Smooth muscle cell (in vitro differentiated cells): ENCODE data around the gene SPATA6. TPM values are rescaled to one million over a fixed set of nuclear protein-coding genes. Genes with fewer than 3 reads are reported as not detected.
"Not testable (repeated sequence)": the region's sequence is repeated elsewhere in the genome, so short reads cannot be mapped to it uniquely, and the experiment has no call there.

Source experiments
- DNase-seq: peaks from one replicate; lab custom pipeline; 2025; ENCODE audit not compliant: unreplicated experiment; lab: John Stamatoyannopoulos, UW
- H2AFZ ChIP-seq: fragments of 200-600 bp; sonication (generic); 2 replicates; pipeline ENCODE4 v1.6.0; 2016; ENCODE audit warnings: antibody characterized with exemption, low read depth, mild to moderate bottlenecking
- H3F3A ChIP-seq: fragments of 200-600 bp; sonication (generic); 2 replicates; pipeline ENCODE4 v1.6.0; 2017; ENCODE audit warnings: antibody characterized with exemption, low read depth
- H3K27ac ChIP-seq: fragments of 200-600 bp; sonication (generic); 2 replicates; pipeline ENCODE4 v1.5.1; 2016; ENCODE audit warnings: low read depth, mild to moderate bottlenecking
- H3K27me3 ChIP-seq: fragments of 200-600 bp; sonication (generic); 2 replicates; pipeline ENCODE4 v1.6.1; 2016; ENCODE audit warnings: low read depth, mild to moderate bottlenecking
- H3K36me3 ChIP-seq: fragments of 200-600 bp; sonication (generic); 2 replicates; pipeline ENCODE4 v1.5.1; 2016; ENCODE audit warnings: low read depth
- H3K4me1 ChIP-seq: fragments of 200-600 bp; sonication (generic); 2 replicates; pipeline ENCODE4 v1.5.1; 2016; ENCODE audit warnings: low read depth
- H3K4me2 ChIP-seq: fragments of 200-600 bp; sonication (generic); 2 replicates; pipeline ENCODE4 v1.6.0; 2016; ENCODE audit warnings: mild to moderate bottlenecking
- H3K4me3 ChIP-seq: fragments of 200-600 bp; sonication (generic); 2 replicates; pipeline ENCODE4 v1.5.1; 2016; ENCODE audit warnings: mild to moderate bottlenecking
- H3K79me2 ChIP-seq: fragments of 200-600 bp; sonication (generic); 2 replicates; pipeline ENCODE4 v1.6.0; 2016; ENCODE audit warnings: low read depth, mild to moderate bottlenecking
- H3K9ac ChIP-seq: fragments of 200-600 bp; sonication (generic); 2 replicates; pipeline ENCODE4 v1.6.0; 2016; ENCODE audit warnings: low read depth
- H3K9me3 ChIP-seq: fragments of 200-600 bp; sonication (generic); replicated peaks from 2 replicates; pipeline ENCODE4 v1.5.1; 2016; ENCODE audit warnings: low read depth
- H4K20me1 ChIP-seq: fragments of 200-600 bp; sonication (generic); 2 replicates; pipeline ENCODE4 v1.6.0; 2016; ENCODE audit warnings: low read depth
- WGBS: methylation state at CpG from one replicate; pipeline ENCODE4 v1.1.7; 2016; ENCODE audit warnings: low lambda C conversion rate; 5-methylcytosine and 5-hydroxymethylcytosine counted together
- polyA plus RNA-seq: library from polyadenylated mRNA; unstranded; fragments of >200 nt; fragmentation: Nextera tagmentation; extraction: Ambion mirVana; gene quantifications from 2 replicates; pipeline ENCODE4 v1.2.1, GENCODE V29; 2016
- total RNA-seq: library from RNA; depleted of rRNA; stranded (reverse); fragments of >200 nt; gene quantifications from 2 replicates; pipeline ENCODE4 v1.2.3, GENCODE V29; 2014
- TF ChIP-seq, protein P1 (sequence below): fragments of 200-600 bp; sonication (generic); IDR thresholded peaks from 2 replicates; pipeline ENCODE4 v1.5.1; 2017; ENCODE audit warnings: borderline replicate concordance, mild to moderate bottlenecking, antibody characterized with exemption; ENCODE audit not compliant: insufficient read depth, poor library complexity, severe bottlenecking

Gene SPATA6
- total and polyA plus RNA-seq, 2 experiments from 2014 or later: 6.1 to 6.9 TPM

DNA sequence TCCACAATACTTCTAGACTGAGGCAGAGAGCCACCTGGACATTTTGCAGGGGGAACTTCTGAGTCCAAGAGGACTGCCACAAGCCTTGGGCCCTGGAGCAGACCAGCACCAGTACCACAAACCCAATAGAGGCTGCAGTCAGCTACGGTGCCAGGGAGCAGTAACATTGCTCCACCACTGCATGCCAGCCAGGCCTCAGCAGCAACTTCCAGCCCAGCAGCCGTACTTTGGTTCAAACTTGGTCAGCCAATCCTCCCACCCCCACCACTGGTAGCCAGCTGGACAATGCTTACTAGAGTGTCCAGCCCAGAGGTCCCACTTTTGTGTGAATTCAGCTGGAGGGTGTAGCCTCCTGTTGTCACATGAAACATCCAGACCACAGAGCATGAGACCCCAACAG lies 142.1 kb downstream of the SPATA6 start:
- Histone ChIP-seq H3K9ac (no peak overlapping the region), H3F3A (no peaks in the 10 kb centered on the region), H3K79me2 (no peaks in the 10 kb centered on the region), H3K4me1 (no peaks in the 10 kb centered on the region), H2AFZ (no peak overlapping the region), H3K4me2 (no peak overlapping the region), H3K27me3 (no peaks in the 10 kb centered on the region), H3K4me3 (no peak overlapping the region), H3K27ac (no peak overlapping the region), H3K9me3 (no peaks in the 10 kb centered on the region), H4K20me1 (no peaks in the 10 kb centered on the region), H3K36me3 (peaks cover 3% of the 10 kb centered on the region)
- TF ChIP-seq, protein P1, sequence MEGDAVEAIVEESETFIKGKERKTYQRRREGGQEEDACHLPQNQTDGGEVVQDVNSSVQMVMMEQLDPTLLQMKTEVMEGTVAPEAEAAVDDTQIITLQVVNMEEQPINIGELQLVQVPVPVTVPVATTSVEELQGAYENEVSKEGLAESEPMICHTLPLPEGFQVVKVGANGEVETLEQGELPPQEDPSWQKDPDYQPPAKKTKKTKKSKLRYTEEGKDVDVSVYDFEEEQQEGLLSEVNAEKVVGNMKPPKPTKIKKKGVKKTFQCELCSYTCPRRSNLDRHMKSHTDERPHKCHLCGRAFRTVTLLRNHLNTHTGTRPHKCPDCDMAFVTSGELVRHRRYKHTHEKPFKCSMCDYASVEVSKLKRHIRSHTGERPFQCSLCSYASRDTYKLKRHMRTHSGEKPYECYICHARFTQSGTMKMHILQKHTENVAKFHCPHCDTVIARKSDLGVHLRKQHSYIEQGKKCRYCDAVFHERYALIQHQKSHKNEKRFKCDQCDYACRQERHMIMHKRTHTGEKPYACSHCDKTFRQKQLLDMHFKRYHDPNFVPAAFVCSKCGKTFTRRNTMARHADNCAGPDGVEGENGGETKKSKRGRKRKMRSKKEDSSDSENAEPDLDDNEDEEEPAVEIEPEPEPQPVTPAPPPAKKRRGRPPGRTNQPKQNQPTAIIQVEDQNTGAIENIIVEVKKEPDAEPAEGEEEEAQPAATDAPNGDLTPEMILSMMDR: no peak
- WGBS: 100% methylated on average over 2 of the region's 2 CpGs
- DNase-seq: no peak

DNA sequence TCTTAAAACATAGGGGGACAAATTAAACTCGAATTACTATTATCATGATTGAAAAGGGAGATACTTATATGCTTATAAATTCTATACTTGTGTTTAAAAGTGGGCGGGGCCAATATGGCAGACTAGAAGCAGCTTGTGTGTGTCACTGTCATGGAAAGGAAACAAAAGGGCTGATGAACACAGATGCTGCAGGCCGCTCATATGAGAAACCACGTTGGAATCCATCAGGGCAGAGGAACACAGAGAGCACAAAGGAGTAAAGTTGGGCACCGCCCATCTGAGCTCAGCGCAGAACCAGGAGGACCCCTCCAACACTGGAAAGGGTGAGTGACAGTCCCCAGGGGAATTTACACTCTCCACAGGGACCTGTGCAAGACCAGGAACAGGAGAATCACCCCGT lies 142.5 kb downstream of the SPATA6 start:
- DNase-seq: no peak
- Histone ChIP-seq H3K9ac (no peak overlapping the region), H4K20me1 (no peaks in the 10 kb centered on the region), H3K4me2 (no peak overlapping the region), H3F3A (no peaks in the 10 kb centered on the region), H3K9me3 (peaks cover 3% of the 10 kb centered on the region), H3K4me1 (no peaks in the 10 kb centered on the region), H3K36me3 (peaks cover 3% of the 10 kb centered on the region), H3K27ac (no peak overlapping the region), H3K79me2 (no peaks in the 10 kb centered on the region), H3K27me3 (no peaks in the 10 kb centered on the region), H2AFZ (no peak overlapping the region), H3K4me3 (no peak overlapping the region)
- TF ChIP-seq, protein P1: no peak
- 70% methylated on average over 7 of the region's 7 CpGs for WGBS

DNA sequence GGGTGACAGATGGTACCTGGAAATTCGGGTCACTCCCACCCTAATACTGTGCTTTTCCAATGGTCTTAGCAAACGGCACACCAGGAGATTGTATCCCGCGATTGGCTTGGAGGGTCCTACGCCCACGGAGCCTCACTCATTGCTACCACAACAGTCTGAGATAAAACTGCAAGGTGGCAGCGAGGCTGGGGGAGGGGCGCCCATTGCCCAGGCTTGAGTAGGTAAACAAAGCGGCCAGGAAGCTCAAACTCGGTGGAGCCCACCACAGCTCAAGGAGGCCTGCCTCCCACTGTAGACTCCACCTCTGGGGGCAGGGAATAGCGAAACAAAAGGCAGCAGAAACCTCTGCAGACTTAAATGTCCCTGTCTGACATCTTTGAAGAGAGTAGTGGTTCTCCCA lies 160.2 kb downstream of the SPATA6 start:
- H2AFZ ChIP-seq, H3F3A ChIP-seq, H3K4me3 ChIP-seq, H3K27ac ChIP-seq, H4K20me1 ChIP-seq, H3K36me3 ChIP-seq, H3K27me3 ChIP-seq, H3K9me3 ChIP-seq, H3K79me2 ChIP-seq, H3K4me2 ChIP-seq, H3K9ac ChIP-seq, DNase-seq, H3K4me1 ChIP-seq: not testable (repeated sequence)
- 93% methylated on average over 11 of the region's 11 CpGs for WGBS

DNA sequence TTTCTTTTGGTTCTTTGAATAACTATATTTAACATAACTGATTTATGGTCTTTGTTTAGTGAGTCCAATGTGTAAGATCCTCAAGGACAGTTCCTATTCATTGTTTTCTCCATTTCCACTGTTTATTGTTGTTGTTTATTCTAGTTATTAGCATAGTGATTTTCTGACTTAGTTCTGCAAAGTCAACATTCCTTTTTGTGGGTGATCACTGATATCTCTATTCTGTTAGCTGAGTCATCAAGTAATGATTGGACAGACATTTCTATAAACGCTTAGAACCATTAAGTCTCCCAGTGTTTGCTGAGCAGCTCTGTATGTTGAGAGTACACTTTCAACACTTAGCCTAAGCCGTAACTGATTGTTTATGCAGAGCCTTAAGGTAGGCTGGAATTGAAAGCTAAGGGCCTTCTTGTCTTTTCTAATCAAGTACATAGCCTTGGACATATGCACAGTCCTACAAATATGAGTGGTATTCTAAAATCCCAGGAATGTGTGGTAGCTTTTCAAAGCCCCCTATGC lies 162.4 kb downstream of the SPATA6 start:
- Histone ChIP-seq H3K4me3 (no peak overlapping the region), H3K9ac (no peak overlapping the region), H3K36me3 (no peaks in the 10 kb centered on the region), H2AFZ (no peak overlapping the region), H3K9me3 (no peaks in the 10 kb centered on the region), H3K27ac (no peak overlapping the region), H3K4me2 (no peak overlapping the region), H4K20me1 (no peaks in the 10 kb centered on the region), H3K79me2 (no peaks in the 10 kb centered on the region), H3F3A (no peaks in the 10 kb centered on the region), H3K27me3 (no peaks in the 10 kb centered on the region), H3K4me1 (no peaks in the 10 kb centered on the region)
- TF ChIP-seq, protein P1: no peak
- WGBS: 67% methylated on average over 2 of the region's 2 CpGs
- no peak for DNase-seq
